ENCODE data around the gene LANCL3.
"Not testable (repeated sequence)": the region's sequence is repeated elsewhere in the genome, so short reads cannot be mapped to it uniquely, and the experiment has no call there.

The LANCL3 gene

GRCh38 chrX:37627602-37628001, 56.1 kb downstream of the LANCL3 start:
- no peak for DNase-seq

DNA sequence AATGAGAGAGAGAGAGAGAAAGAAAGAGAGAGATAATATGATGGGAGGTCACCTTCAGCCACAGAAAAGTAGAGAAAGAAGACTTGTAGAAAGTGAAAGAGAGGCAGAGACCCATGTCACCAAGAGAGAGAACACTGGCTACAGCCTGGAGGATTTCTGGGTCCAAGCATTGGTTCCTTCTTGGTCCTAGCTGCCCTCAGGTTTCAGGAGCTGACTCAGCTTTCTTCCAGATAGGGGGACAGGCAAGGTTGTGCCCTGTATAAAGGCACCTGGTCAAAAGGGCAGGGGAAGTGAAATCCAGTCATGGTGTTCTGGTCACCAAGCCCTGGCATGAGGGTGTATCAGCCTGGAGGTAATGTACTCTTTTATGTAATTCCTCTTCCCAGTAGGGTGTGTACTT, 66.6 kb downstream of the LANCL3 start:
- no peak for DNase-seq

DNA sequence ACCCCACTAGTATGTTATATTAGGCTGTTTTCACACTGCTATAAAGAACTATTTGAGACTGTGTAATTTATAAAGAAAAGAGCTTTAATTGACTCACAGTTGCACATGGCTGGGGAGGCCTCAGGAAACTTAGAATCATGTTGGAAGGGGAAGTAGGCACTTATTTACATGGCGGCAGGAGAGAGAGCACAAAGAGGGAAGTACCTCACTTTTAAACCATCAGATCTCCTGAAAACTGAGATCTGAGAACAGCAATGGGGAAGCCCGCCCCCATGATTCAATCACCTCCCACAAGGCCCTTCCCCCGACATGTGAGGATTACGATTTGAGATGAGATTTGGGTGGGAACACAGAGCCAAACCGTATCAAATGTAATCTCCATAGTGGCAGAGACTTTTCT, 68.7 kb downstream of the LANCL3 start:
- DNase-seq, result no peak

GRCh38 chrX:37641859-37642258, 70.4 kb downstream of the LANCL3 start:
- no peak for DNase-seq

GRCh38 chrX:37644381-37645305, 73.2 kb downstream of the LANCL3 start:
- DNase-seq, result no peak

- DNase-seq, result no peak
Measured at GRCh38 chrX:37646254-37646653, 74.8 kb downstream of the LANCL3 start.

DNA sequence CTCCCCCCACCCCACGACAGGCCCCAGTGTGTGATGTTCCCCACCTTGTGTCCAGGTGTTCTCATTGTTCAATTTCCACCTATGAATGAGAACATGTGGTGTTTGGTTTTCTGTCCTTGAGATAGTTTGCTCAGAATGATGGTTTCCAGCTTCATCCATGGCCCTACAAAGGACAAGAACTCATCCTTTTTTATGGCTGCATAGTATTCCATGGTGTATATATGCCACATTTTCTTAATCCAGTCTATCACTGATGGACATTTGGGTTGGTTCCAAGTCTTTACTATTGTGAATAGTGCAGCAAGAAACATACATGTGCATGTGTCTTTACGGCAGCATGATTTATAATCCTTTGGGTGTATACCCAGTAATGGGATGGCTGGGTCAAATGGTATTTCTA, 79.4 kb downstream of the LANCL3 start:
- DNase-seq, result not testable (repeated sequence)

DNA sequence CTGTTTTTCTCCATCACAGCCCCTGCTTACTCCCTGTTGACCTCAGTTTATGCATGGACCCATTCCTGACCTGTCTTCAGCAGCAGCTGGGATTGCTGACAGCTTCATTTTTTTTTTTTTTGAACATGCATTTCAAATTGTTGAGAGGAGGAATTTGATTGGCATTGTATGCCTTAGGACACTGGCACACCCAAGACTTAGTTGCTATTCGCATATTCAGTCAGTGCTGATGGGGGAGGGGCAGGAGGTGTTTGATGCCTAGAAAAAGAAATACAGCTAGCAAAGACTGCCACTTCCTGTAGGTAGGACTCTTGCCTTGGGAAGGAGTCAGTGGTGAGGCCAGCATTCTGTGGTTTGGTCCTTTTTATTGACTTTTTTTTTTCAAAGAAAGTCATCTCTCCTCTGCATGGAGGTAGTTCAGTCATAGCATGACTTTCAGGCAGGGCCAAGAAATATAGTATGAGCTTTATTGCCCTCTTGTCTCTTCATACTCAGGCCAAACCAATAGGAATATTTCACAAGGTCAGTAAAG, 80.5 kb downstream of the LANCL3 start:
- no peak for DNase-seq

DNA sequence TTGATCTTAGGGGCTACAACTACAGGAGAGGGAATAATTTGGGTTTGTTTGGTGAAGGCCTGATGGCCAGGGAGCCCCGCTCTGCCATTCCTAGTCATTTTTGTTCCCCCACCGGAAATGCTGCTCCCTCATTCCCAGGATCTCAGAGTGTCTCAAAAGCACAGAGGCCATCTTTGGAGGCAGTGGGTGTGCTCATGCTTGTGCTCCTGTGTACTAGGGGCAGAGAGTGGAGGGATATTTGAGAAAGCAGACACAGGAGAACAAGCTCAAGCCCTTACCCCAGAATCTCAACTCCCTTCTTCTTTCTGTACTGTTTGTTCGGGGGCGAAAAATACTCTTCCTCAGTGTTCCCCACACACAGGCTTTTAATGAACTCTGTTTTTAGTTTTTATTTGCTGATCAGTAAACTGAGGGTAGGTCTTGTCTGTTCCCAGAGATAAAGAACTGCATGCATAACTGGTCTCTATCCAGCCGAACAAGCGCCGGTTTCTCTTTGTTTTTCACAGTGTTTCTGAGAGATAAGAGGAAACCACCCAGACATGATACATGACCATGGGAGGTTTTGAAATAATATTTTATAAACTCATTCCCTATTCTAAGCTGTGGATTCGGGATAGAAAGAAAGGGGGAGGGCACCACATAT, 81.2 kb downstream of the LANCL3 start:
- no peak for DNase-seq

DNA sequence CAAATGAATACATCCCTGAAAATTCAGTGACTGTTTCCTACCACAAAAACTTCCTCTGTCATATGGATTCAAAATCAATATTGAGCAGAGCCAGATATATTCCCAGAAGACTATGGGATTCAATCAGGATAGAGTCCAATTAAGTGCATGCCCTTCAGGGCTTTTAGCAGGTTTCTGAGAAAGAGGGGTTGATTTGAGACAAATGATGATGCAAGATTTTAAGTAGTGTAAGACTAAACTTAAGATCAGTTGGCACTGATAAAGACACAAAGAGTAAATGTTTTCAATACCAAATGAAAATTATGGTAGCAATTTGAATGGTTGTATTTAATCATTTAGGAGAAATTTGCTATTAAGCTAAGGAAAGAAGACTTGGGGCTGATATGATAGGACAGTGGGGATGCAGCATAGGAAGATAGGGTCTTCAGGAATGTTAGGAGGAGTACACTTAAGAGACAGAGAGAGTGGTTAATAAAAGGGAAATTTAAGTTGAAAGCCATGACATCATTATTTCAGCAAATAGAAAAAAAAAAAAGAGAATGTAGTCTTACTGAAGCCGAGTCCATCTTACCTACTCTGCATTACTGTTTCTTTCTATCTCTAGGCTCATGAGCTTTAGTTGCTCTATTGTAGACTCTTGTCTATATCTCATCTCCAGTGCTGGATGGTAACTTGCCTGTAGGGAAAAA, 82.1 kb downstream of the LANCL3 start:
- DNase-seq, result no peak

- no peak for DNase-seq
Measured at GRCh38 chrX:37658343-37659030, 87.0 kb downstream of the LANCL3 start.

DNA sequence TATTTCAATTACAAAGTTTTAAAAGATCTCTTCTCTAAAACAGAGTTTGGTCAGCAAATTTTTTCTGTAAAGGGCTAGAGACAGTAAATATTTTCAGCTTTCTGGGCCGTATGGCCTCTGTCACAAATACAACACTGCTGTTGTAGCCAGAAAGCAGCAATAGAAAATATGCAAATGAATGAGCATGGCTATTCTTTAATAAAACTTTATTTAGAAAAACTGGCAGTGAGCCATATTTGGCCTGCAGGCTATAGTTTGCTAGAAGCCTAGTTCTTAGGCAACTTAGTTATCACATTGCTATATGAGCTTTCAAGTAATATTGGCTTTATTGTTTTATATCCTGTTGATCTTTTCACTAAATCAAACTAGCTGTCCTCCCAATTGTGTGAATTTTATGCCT, 87.6 kb downstream of the LANCL3 start:
- DNase-seq, result no peak

DNA sequence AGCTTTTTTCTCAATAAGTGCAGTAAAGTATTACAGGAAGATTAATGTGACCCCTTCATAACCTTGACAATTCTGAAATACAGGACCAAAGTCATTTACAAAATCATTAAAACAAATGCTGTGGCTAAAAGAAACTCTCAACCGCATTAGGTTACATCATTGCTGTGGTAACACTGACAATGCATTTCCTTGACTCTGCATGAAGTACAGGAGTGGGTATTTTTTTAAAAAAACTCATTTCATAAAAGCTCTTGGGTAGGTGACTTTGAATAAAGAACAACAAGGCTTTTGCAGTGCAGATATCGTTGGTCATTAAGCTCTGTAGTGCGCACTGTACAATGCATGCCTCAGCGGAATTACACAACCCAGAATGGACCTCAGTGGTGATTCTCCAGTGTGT, 90.7 kb downstream of the LANCL3 start:
- no peak for DNase-seq

DNA sequence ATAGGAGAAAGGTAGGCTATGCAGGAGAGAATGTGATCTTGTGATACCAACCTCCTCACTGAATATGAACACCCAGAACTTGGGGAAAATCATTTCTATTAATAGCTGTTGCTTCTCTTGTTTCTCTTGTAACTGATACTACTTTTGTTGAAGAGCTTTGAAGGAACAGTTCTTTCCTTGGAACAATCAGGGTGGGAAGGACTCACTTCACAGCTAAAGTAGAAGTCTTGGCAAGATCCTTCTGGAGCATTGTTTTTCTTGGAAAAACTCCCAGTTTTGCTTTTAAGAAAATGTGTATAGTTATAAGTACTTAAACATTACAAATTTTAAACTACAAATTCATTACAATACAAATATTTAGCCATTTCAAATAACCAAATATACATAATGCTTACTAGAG, 95.1 kb downstream of the LANCL3 start:
- no peak for DNase-seq

DNA sequence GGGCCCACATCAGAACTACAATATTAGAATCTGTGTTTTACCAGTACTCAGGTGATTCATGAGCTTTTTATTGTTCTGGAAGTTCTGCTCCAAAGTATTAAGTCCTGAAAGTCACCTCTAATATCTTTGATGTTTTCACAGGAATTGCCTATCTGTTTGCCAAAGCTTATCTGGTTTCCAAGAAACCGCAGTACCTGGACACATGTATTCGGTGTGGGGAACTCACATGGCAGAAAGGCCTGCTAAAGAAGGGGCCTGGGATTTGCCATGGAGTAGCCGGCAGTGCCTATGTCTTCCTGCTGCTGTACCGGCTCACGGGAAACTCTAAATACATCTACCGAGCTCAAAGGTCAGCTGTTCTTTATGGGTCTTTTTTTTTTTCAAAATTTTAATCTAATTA, 95.7 kb downstream of the LANCL3 start:
- DNase-seq, result no peak

- no peak for DNase-seq
Measured at GRCh38 chrX:37672563-37672962, 101.1 kb downstream of the LANCL3 start.

GRCh38 chrX:37676811-37677210, 105.3 kb downstream of the LANCL3 start:
- DNase-seq, result no peak

GRCh38 chrX:37677243-37677642, 105.8 kb downstream of the LANCL3 start:
- no peak for DNase-seq

- no peak for DNase-seq
Measured at GRCh38 chrX:37677765-37678164, 106.3 kb downstream of the LANCL3 start.

- no peak for DNase-seq
Measured at GRCh38 chrX:37678574-37678973, 107.1 kb downstream of the LANCL3 start.

- no peak for DNase-seq
Measured at GRCh38 chrX:37679230-37679629, 107.8 kb downstream of the LANCL3 start.

DNA sequence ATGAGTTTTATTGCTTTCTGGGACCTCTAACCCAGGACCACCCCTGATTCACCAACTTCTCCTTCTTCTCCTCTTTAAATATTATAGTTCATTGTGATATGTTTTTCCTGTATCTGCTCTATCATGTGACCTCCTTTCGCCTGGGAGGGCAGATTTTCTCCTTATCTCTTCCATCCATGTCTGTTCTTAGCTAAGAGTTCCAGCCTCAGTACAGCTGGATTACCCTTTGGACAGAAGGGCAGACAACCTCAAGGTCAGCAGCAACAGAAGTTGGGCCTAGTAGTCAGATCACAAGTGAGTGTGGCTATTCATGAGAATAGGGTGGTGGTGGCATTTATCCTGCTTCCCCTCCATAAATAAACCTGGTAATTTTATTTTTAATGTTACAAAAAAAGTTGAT, 108.4 kb downstream of the LANCL3 start:
- DNase-seq, result no peak

DNA sequence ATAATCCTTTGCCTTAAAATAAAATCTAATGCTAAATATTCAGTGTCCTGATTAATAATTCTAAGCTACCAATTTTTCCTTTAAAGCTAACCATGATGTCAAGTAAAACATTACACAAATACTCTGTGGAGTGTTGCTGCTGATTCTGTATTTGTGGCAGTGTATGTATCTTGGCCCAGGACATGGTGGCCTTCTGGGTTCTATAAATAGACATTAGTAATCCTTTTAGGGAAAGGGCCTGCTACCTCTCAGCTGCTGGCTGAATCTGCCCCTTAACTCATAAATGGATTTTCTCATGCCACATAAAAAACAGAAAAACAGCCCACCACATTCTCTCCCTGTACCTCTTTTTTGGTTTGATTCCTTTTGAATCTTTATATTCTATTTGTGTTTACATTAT, 113.0 kb downstream of the LANCL3 start:
- DNase-seq, result no peak

Measured in NCI-H1092 (cell line).